GM11168 (cell line): ENCODE results near the gene PFKM.

ENCODE experiments used
- in situ Hi-C: fragments of 300-500 bp; cut with MboI; formaldehyde crosslinking; loops from one replicate; pipeline ENCODE4 v1.12.0; 2022; ENCODE audit warnings: low sequenced_read_pairs; ENCODE audit not compliant: unreplicated experiment

Gene PFKM

DNA sequence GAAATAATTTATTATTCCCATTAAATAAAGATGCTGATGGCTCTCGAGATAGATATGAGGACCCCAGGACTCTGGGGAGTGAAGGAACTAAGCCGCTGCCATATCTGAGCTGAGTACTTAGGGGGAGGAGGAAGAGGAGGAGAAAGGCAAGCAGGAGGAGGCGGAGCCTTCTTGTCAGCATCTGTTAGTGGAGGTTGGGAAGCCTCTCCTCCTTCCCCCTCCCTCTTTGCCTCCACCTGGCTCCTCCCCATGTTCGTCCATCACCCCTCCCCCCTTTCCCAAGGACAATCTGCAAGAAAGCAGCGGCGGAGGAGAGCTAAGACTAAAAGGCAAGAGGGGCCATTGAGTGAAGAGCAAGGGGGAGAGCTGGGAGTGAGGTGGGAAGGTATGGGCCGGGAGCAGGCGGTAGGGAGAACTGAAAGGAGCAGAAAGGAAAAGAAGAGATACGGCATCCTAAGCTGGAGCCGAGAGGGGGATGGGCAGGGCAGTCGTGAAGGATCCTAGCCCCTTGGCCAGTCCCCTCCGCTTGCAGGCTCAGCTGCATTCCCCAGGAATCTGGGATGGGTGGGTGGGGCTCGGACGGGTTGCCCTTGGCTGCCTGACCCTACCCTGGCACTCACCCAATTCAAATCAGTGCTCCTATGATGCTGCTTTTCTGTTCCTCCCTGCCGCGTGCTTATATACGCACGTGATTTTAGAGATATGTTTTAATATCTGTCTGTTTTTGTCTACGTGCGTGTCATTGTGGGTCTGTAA is at the start of gene PFKM:
PFKM (plus strand) TSS at position 287 of the 756 bp plus-strand sequence. CDS start 3,411 bp downstream, outside the sequence.
- in situ Hi-C loops: no loop called here

DNA sequence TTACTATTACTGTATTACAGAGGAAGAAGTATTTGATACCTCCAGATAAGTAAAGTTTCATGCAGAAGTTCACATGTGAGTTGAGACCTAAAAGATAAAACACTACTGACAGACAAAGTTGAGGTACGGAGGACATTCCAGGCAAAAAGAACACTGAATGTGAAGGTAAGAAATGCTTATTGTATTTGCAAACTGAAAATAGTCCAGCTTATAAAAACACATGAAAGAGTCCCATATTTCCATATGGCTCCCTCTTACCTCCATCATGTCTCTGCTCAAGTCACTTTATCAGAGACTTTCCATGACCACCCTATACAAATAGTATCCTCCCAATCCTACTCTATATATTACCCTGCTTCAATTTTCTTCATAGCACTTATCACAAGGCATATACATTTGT is 49.1 kb upstream of the PFKM start:
- in situ Hi-C loops: no loop called here

DNA sequence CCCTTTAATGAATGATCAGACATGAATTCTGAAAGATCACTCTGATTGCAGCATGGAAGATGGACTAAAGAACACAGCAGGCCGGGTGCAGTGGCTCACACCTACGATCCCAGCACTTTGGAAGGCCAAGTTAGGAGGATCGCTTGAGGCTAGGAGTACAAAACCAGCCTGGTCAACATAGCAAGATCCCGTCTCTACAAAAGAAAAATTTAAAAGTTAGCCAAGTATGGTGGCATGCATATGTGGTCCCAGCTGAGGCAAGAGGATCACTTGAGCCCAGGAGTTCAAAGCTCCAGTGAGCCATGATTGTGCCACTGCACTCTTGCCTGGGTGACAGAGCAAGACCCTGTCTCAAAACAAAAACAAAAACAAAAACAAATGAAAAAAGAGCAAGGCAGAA is 48.4 kb upstream of the PFKM start:
- in situ Hi-C loops: no loop called here

DNA sequence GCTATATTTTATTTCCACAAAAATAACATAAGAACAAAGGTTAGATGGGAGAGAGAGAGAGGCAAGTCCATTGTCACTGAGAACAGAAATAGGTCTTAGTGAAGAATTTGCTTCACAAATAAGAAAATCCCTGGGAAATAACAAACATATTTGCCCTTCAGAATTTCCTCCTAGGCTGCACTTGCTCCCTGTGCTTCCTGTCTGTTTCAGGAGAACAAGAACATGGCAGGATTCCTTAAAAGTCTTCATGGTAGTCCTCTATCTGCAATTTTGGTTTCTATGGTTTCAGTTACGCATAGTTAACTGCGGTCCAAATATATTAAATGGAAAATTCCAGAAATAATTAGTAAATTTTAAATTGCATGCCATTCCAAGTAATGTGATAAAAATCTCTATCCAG is 47.4 kb upstream of the PFKM start:
- in situ Hi-C loops: no loop called here

DNA sequence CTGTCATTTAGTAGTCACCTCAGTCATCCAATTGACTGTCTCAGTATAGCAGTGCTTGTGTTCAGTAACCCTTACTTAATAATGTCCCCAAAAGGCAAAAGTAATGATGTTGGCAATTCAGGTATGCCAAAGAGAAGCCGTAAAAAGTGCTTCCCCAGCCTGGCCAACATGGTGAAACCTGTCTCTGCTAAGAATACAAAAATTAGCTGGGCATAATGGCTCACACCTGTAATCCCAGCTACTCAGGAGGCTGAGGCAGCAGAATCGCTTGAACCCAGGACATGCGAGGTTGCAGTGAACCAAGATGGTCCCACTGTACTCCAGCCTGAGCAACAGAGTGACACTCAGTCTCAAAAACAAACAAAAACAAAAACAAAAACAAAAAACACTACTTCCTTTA is 46.9 kb upstream of the PFKM start:
- in situ Hi-C loops: no loop called here

GRCh38 chr12:48074266-48074665 is 44.9 kb upstream of the PFKM start:
- in situ Hi-C loops: no loop called here

- in situ Hi-C loops: no loop called here
These were observed 43.3 kb upstream of the PFKM start for GRCh38 chr12:48075832-48076231.

- in situ Hi-C loops: no loop called here
These were observed 42.1 kb upstream of the PFKM start for GRCh38 chr12:48077111-48077510.

GRCh38 chr12:48078901-48079300 is 40.3 kb upstream of the PFKM start:
- in situ Hi-C loops: no loop called here

GRCh38 chr12:48080285-48080684 is 38.9 kb upstream of the PFKM start:
- in situ Hi-C loops: no loop called here

GRCh38 chr12:48080821-48081220 is 38.3 kb upstream of the PFKM start:
- in situ Hi-C loops: no loop called here

GRCh38 chr12:48084066-48084465 is 35.1 kb upstream of the PFKM start:
- in situ Hi-C loops: no loop called here

GRCh38 chr12:48084841-48085460 is 34.2 kb upstream of the PFKM start:
- in situ Hi-C loops: no loop called here

- in situ Hi-C loops: no loop called here
These were observed 32.8 kb upstream of the PFKM start for GRCh38 chr12:48086327-48086726.

DNA sequence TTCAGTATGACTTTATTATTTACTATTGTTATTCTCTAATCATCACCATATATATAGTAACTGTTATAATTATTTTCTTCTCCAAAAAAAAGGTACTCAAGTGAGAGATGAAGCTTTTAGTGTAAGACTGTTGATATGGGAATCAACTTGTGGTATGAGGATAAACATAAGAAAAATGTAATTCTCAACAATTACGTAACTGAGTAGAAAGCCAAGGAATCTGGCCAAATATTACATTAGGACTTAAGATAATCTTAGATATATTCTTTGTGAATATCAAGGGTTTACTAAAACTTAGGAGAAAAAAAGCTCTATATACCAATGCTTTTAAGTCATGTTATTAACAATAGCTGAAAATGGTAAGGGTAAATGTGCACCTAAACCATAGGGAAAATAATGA is 26.6 kb upstream of the PFKM start:
- in situ Hi-C loops: no loop called here

DNA sequence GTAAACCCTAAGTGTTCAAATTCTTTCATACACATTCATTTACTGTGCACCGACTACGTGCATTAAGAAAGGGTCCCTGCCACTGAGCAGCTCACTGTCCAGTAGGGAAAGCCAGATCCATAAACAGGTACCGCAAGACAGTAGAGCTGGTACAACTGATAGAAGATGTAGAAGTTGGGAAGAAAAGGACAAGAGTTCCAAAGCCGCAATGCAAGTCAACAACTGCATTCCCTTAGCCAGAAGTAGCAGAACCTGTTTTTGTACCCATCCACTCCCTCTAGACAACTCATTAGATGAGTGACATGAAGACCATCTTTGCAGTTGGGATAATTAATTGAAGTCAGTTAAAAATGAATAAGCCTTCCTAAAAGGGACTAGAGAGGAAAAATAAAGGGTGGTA is 14.6 kb upstream of the PFKM start:
- in situ Hi-C loops: no loop called here

- in situ Hi-C loops: no loop called here
These were observed 13.8 kb upstream of the PFKM start for GRCh38 chr12:48105321-48105866.

DNA sequence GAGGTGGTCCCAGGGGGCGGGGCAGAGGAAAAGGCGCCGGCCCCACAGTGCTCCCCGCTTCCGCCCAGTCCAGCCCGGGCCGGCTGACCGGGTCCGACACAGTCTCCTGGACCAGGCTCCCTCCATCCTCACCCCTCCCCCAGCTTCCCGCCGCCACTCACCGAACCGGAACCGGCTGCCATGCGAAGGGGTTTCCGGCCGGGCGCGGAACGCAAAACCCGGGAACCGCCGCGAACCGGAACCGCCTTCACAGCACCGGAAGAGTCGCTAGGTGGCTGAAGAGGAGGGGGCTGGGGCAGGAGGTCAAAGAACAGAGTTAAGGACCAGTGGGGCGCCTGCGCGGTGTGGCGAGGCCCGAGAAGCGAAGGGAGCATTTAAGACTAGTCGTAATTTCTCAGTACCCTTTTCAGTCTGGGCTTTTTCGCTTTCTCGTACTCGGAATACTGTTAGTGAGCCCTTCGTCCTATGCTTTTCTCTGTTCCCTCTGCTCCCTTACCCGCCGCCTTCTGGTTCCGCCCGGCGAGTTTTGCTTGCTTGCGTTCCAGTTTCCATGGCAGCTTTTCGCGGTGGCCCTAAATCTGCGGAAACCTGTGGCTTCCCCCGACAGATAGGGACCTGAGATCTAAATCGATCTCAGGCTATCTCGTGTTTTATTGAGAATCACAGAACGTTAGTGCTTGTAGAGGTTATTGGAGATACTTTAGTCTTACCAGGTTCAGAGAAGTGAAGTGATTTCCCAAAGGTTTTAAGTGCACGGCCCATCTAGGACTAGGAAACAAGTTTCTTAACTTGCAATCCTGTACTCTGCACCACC is 13.1 kb upstream of the PFKM start, which contains the start of gene SENP1:
SENP1 (minus strand) TSS at position 213 of the 814 bp plus-strand sequence. CDS start 4,607 bp downstream, outside the sequence.
- in situ Hi-C loops: no loop called here

GRCh38 chr12:48106681-48107613 is 12.2 kb upstream of the PFKM start:
- in situ Hi-C loops: no loop called here

DNA sequence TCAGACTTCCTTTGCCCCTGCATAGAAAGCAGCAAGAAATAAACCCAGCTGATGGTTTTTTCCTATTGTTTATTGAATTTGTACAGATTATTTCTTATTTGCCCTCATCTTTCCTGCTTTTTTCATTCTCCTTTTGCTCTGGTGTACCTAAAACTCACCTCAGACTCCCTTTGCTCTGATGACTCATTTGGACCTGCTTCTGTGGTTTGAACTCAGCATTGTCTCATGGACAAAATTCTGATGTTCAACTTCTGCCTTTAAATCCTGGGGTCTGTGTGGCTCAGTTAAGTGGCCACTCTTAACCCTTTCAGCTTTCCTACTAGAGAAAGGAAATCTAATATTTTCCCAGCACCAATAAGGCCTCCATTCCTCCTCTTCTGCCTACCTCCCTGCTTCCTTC is 9.7 kb upstream of the PFKM start:
- in situ Hi-C loops: no loop called here
